SK-MEL-5 (cell line): ENCODE measurements around the gene ZFX. TPM values are rescaled to one million over a fixed set of nuclear protein-coding genes. Genes with fewer than 3 reads are reported as not detected.

ENCODE experiments used
- DNase-seq: peaks from one replicate; pipeline ENCODE4 v3.0.0-alpha.2; 2016; ENCODE audit warnings: low read depth, low spot score
- in situ Hi-C: cut with HindIII; loops from 2 replicates; pipeline ENCODE4 v1.10.0; 2016; ENCODE audit warnings: low sequenced_read_pairs, high pct_unique_total_duplicates, low pct_unique_long_range_greater_than_20kb
- small RNA-seq, 2 experiments: library from RNA; depleted of rRNA; stranded (forward); fragments of <200 nt; gene quantifications; one replicate each; pipeline ENCODE3, GENCODE V24; 2014
- total RNA-seq: library from RNA; depleted of rRNA; stranded (reverse); fragments of >200 nt; shearing (Covaris generic); gene quantifications from 2 replicates; pipeline ENCODE4 v1.2.3, GENCODE V29; 2014; rRNA removed

ZFX gene
- total RNA-seq, 1 experiment from 2014 or later, result 24.8 TPM

GRCh38 chrX:24248042-24248441 lies 98.5 kb downstream of the ZFX start:
- in situ Hi-C loops, result no loop called here
- DNase-seq, result no peak

GRCh38 chrX:24253030-24253429 lies 103.5 kb downstream of the ZFX start:
- in situ Hi-C loops, result no loop called here
- no peak for DNase-seq

- in situ Hi-C loops, result no loop called here
- no peak for DNase-seq
Observed at GRCh38 chrX:24253469-24253868, 103.9 kb downstream of the ZFX start.

GRCh38 chrX:24257011-24257410 lies 107.5 kb downstream of the ZFX start:
- no peak for DNase-seq
- in situ Hi-C loops, result no loop called here

- peak; percentile 73 for DNase-seq
- in situ Hi-C loops, result no loop called here
Observed at GRCh38 chrX:24259544-24260240, 110.2 kb downstream of the ZFX start.

GRCh38 chrX:24260842-24261550 lies 111.5 kb downstream of the ZFX start:
- in situ Hi-C loops, result no loop called here
- peak; percentile 64 for DNase-seq

- no peak for DNase-seq
- in situ Hi-C loops, result no loop called here
Observed at GRCh38 chrX:24262309-24262708, 112.8 kb downstream of the ZFX start.

- no peak for DNase-seq
- in situ Hi-C loops, result no loop called here
Observed at GRCh38 chrX:24264383-24264782, 114.9 kb downstream of the ZFX start.

Small RNA genes within 50 kb of the gene (small RNA-seq; reads per million reads assigned to genes)
- 0 reads per million in 2 experiments for gene RF00263

Other genes starting within 250 kb of the ZFX start
- gene APOO, start 241.8 kb upstream of the ZFX start, total RNA-seq, result 38.6 and 52.6 TPM in 2 replicates
- gene CXorf58, start 241.7 kb upstream of the ZFX start, total RNA-seq, result 0.11 and 2.4 TPM in 2 replicates
- 11.9 and 12.4 TPM in 2 replicates for gene KLHL15, start 122.5 kb upstream of the ZFX start, total RNA-seq
- 400 and 410 TPM in 2 replicates for gene EIF2S3, start 94.8 kb upstream of the ZFX start, total RNA-seq
- not detected in 2 replicates for gene SUPT20HL2, start 164.3 kb downstream of the ZFX start, total RNA-seq
- not detected in 2 replicates for gene SUPT20HL1, start 210.9 kb downstream of the ZFX start, total RNA-seq